WTC11 (cell line): ENCODE data around the gene VEZT.

ENCODE experiments used
- FOXP1 ChIP-seq: sonication (generic); formaldehyde crosslinking; IDR thresholded peaks from 2 replicates; pipeline ENCODE4 v1.8.0; 2022; ENCODE audit warnings: missing genetic modification reagents, mild to moderate bottlenecking, moderate library complexity, borderline replicate concordance
- JAZF1 ChIP-seq: fragments of 250-450 bp; sonication (Bioruptor Pico); IDR thresholded peaks from 2 replicates; pipeline ENCODE4 v1.9.0; 2021; ENCODE audit warnings: moderate library complexity, mild to moderate bottlenecking, inconsistent platforms
- RELA ChIP-seq: sonication (generic); formaldehyde crosslinking; IDR thresholded peaks from 2 replicates; pipeline ENCODE4 v1.8.1; 2022; ENCODE audit warnings: missing genetic modification reagents, mild to moderate bottlenecking, borderline replicate concordance
- TF ChIP-seq, protein P1 (sequence below): fragments of 200-600 bp; IDR thresholded peaks from 2 replicates; pipeline ENCODE4 v1.8.0; 2022; ENCODE audit warnings: antibody characterized with exemption
- TF ChIP-seq, protein P2 (sequence below): sonication (generic); formaldehyde crosslinking; IDR thresholded peaks from 2 replicates; pipeline ENCODE4 v1.8.1; 2022; ENCODE audit warnings: low read depth, missing genetic modification reagents, borderline replicate concordance

DNA sequence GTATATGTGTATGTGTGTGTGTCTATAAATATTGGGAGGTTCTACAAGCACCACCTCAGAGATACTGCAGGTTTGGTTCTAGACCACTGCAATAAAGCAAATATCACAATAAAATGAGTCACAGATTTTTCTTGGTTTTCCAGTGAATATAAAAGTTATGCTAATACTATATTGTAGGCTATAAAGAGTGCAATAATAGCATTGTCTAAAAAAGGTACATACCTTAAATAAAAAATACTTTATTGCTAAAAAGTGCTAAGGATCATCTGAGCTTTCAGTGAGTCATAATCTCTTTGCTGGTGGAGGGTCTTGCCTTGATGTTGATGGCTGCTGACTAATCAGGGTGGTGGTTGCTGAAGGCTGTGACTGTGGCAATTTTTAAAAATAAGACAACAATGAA is 111.1 kb downstream of the VEZT start:
- TF ChIP-seq JAZF1 (no peak), RELA (CRISPR knock-in tag) (no peak), FOXP1 (CRISPR knock-in tag) (no peak)
- TF ChIP-seq, protein P1, sequence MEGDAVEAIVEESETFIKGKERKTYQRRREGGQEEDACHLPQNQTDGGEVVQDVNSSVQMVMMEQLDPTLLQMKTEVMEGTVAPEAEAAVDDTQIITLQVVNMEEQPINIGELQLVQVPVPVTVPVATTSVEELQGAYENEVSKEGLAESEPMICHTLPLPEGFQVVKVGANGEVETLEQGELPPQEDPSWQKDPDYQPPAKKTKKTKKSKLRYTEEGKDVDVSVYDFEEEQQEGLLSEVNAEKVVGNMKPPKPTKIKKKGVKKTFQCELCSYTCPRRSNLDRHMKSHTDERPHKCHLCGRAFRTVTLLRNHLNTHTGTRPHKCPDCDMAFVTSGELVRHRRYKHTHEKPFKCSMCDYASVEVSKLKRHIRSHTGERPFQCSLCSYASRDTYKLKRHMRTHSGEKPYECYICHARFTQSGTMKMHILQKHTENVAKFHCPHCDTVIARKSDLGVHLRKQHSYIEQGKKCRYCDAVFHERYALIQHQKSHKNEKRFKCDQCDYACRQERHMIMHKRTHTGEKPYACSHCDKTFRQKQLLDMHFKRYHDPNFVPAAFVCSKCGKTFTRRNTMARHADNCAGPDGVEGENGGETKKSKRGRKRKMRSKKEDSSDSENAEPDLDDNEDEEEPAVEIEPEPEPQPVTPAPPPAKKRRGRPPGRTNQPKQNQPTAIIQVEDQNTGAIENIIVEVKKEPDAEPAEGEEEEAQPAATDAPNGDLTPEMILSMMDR, result no peak
- TF ChIP-seq, protein P2, sequence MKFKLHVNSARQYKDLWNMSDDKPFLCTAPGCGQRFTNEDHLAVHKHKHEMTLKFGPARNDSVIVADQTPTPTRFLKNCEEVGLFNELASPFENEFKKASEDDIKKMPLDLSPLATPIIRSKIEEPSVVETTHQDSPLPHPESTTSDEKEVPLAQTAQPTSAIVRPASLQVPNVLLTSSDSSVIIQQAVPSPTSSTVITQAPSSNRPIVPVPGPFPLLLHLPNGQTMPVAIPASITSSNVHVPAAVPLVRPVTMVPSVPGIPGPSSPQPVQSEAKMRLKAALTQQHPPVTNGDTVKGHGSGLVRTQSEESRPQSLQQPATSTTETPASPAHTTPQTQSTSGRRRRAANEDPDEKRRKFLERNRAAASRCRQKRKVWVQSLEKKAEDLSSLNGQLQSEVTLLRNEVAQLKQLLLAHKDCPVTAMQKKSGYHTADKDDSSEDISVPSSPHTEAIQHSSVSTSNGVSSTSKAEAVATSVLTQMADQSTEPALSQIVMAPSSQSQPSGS (CRISPR knock-in tag), result no peak
